ENCODE results near the gene FIBP. TPM values are rescaled to one million over a fixed set of nuclear protein-coding genes. Genes with fewer than 3 reads are reported as not detected.
A peak's percentile ranks its signal among the peaks of the same experiment; 100 is the strongest.

The FIBP gene
- total and polyA plus RNA-seq, 12 donors: 44.0 to 88.4 (median 49.9) TPM

DNA sequence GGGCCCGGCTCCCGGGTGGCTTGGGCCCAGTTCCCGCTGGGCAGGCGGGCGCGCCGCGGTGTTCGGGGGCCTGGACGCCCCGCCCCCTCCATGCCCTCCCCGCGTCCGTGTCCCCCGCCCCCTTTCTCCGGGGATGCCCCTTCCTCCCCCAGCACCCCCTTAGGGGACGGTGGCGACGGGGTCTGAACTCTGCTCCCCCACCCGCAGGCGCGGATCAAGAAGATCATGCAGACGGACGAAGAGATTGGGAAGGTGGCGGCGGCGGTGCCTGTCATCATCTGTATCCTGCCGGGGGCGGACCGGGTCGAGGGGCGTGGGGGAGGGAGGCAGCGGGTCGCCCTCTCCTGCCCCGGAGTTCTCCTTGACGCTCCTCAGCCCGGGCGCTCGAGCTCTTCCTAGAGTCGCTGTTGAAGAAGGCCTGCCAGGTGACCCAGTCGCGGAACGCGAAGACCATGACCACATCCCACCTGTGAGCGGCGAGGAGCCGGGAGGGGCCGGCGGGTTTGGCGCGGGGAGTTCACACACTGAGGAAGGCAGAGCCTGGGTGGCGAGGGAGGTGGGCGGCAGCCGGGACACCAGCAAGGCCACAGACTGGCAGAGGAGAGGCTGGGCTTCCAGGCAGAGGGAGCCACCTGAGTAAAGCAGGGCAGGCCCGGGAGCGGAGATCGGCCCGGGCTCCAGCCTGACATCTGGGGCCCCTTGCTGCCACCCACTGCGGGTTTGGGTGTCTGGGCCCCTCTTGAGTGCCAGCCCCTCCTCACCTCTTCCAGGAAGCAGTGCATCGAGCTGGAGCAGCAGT is 31.5 kb upstream of the FIBP start:
- H3K36me3 ChIP-seq: peaks cover 0 to 42% (median 4%) of the 10 kb centered on the region in 9 donors
- intact Hi-C loops (cut with DNase I): loop anchor here in 6 of 10 donors (1.0 to 5.0 kb wide), 8 partner anchors 29 to 347 kb away; partner anchors contain the start of genes SART1 (in 6 of the 6), FIBP (in 4 of the 6), CCDC85B (in 1 of the 6) and FAM89B (in 1 of the 6)
- ATAC-seq (peak; percentile 7 to 46 (median 20)), DNase-seq (peak in 1 of 2 donors; percentile 52)
- H3K27me3 ChIP-seq: no peaks in the 10 kb centered on the region
- peaks cover 36 to 58% (median 49%) of the 10 kb centered on the region in 9 donors for H3K4me1 ChIP-seq
- H3K4me3 ChIP-seq: peak overlapping the region; percentile 55 to 100 (median 98)
- H3K27ac ChIP-seq: peak overlapping the region; percentile 62 to 96 (median 92)
- TF ChIP-seq, protein P1, sequence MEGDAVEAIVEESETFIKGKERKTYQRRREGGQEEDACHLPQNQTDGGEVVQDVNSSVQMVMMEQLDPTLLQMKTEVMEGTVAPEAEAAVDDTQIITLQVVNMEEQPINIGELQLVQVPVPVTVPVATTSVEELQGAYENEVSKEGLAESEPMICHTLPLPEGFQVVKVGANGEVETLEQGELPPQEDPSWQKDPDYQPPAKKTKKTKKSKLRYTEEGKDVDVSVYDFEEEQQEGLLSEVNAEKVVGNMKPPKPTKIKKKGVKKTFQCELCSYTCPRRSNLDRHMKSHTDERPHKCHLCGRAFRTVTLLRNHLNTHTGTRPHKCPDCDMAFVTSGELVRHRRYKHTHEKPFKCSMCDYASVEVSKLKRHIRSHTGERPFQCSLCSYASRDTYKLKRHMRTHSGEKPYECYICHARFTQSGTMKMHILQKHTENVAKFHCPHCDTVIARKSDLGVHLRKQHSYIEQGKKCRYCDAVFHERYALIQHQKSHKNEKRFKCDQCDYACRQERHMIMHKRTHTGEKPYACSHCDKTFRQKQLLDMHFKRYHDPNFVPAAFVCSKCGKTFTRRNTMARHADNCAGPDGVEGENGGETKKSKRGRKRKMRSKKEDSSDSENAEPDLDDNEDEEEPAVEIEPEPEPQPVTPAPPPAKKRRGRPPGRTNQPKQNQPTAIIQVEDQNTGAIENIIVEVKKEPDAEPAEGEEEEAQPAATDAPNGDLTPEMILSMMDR (IDR thresholded peaks at IDR 0.05): no peak
- H3K9me3 ChIP-seq: no peaks in the 10 kb centered on the region
- WGBS, 2 donors: 0 to 1% methylated on average over 39 to 60 of the region's 60 CpGs

- DNase-seq (peak; percentile 98 to 100), ATAC-seq (peak; percentile 91 to 98 (median 95))
- peaks cover 0 to 41% (median 4%) of the 10 kb centered on the region in 9 donors for H3K36me3 ChIP-seq
- H3K4me3 ChIP-seq: peak within 1 kb of the TSS; percentile 81 to 100 (median 98)
- no peaks in the 10 kb centered on the region for H3K9me3 ChIP-seq
- H3K27me3 ChIP-seq: no peaks in the 10 kb centered on the region
- H3K27ac ChIP-seq: peak within 1 kb of the TSS; percentile 95 to 99 (median 97)
- peaks cover 36 to 60% (median 53%) of the 10 kb centered on the region in 9 donors for H3K4me1 ChIP-seq
- TF ChIP-seq, protein P1 (IDR thresholded peaks at IDR 0.05): peak in 1 of 9 donors; percentile 19
- intact Hi-C loops (cut with DNase I): loop anchor here in 5 of 10 donors (1.0 to 5.0 kb wide), 8 partner anchors 28 to 347 kb away; partner anchors contain the start of genes SART1 (in 5 of the 5), FIBP (in 4 of the 5), CCDC85B (in 1 of the 5) and FAM89B (in 1 of the 5)
- 1 to 2% methylated on average over 36 to 56 of the region's 59 CpGs for WGBS, 2 donors
Measured at GRCh38 chr11:65919141-65919572, 30.9 kb upstream of the FIBP start, which contains the start of gene DRAP1. Gene DRAP1 (plus strand): TSS chr11:65919426. CDS start chr11:65919502, 76 bp downstream.

DNA sequence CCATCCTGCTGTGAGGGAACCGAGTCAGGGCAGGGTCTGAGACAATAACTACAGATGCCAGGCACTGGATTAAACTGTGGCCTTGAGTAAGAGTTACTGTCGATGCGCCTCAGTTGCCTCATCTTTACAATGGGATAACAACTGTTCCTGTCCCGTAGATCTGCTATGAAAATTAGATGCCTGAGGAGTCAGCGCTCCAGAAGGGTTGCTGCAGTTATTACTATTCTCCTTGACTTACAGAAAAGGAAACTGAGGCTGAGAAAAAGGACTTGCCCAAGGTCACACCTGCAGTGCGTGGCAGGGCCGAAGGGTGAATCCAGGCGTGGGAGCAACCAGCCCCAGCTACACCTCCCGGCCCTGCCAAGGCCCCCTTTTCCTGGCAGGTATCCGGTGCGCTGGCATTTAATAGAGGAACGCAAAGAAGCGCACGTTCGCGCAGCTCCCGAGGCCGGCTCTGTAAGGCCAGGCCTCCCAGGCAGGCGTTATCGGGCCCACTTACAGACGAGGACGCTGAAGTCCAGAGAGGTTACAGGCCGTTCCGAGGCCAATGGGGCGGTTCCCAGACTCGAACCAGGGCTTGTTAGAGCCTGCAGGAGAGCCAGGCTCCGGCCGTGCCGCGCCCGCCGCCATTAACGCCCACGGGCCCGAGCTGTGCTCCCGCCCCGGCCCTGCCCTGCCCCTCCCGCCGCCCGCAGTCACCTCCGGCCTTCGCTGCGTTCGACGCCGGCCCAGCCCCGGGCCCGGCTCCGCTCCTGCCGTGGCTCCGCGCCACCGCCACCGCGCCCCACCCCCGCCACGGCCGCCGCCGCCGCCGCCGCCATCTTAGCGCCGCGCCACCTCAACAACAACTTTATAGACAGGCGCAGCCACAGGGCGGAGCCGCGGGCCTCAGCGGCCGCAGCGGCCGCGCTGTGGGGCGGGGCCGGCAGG is 30.2 kb upstream of the FIBP start, which contains the start of gene C11orf68:
TSS of gene C11orf68 (minus strand) at position 852 of the 930 bp plus-strand sequence. CDS start at position 821, 31 bp downstream.
- H3K4me1 ChIP-seq: peaks cover 36 to 60% (median 53%) of the 10 kb centered on the region in 9 donors
- DNase-seq (peak in 1 of 2 donors; percentile 14), ATAC-seq (peak in 2 of 8 donors; percentile 0 to 1)
- peak within 1 kb of the TSS; percentile 81 to 100 (median 98) for H3K4me3 ChIP-seq
- peaks cover 0 to 37% (median 4%) of the 10 kb centered on the region in 9 donors for H3K36me3 ChIP-seq
- peak within 1 kb of the TSS; percentile 95 to 99 (median 97) for H3K27ac ChIP-seq
- H3K27me3 ChIP-seq: no peaks in the 10 kb centered on the region
- no peaks in the 10 kb centered on the region for H3K9me3 ChIP-seq
- TF ChIP-seq, protein P1 (IDR thresholded peaks at IDR 0.05): no peak
- 4 to 6% methylated on average over 46 to 77 of the region's 77 CpGs for WGBS, 2 donors
- intact Hi-C loops (cut with DNase I): loop anchor here in 5 of 10 donors (1.0 to 5.0 kb wide), 8 partner anchors 28 to 346 kb away; partner anchors contain the start of genes SART1 (in 5 of the 5), FIBP (in 4 of the 5), CCDC85B (in 1 of the 5) and FAM89B (in 1 of the 5)
